GM23248 (cell line): Measurements from ENCODE around the gene C2CD4C.

Source experiments
- EZH2 ChIP-seq: fragments of 200-600 bp; sonication (generic); IDR thresholded peaks from 2 replicates; pipeline ENCODE4 v1.6.1; 2018; ENCODE audit warnings: antibody characterized with exemption, mild to moderate bottlenecking; ENCODE audit not compliant: insufficient read depth, poor library complexity, severe bottlenecking
- EZH2phosphoT487 ChIP-seq: fragments of 200-600 bp; sonication (generic); IDR thresholded peaks from 2 replicates; pipeline ENCODE4 v1.6.1; 2018; ENCODE audit warnings: antibody characterized with exemption, moderate library complexity, mild to moderate bottlenecking, low read depth; ENCODE audit not compliant: insufficient read depth

DNA sequence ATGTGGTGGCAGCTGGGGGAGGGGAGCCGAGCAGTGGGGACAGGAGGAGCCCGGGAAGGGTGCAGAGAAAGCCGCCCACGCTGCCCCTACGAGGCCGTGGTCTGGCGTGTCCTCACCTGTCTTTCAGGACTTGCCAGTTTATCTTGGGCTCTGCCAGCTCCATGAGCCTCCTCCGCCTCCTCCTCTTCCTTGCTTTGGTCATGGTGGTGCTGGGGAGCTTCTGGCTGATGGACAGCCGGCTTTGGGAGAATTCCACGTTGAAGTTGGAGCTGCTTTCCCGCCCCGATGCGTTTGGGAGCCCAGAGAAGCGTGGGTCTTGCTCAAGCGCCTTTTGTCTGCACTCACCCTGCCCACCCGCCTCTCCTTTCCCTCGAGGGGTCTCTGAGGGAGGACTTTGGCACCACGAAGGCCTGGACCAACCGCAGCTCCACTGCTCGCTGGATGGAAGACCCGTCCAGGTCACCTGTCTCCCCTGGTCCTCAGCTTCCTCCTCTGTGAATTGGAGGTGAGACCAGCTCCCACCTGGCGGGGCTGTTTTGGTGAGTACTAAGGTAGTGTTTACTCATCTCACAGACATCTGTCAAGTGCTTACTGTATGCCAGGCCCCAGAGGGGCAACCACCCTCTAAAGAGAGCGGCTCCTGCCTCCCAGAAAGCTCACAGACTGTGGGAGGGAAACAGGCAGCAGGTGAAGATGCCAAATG is 34.6 kb downstream of the C2CD4C start:
- TF ChIP-seq EZH2, result no peak
- TF ChIP-seq EZH2phosphoT487, result no peak
